Prostate gland (tissue), 2 donors: ENCODE data around the gene PCDHGB7.
"Not testable (repeated sequence)": the region's sequence is repeated elsewhere in the genome, so short reads cannot be mapped to it uniquely, and the experiment has no call there.

Experiments used
- POLR2A ChIP-seq: fragments of 450-650 bp; IDR thresholded peaks from one replicate; pipeline ENCODE4 v1.6.1; 2016; ENCODE audit warnings: antibody characterized with exemption, mild to moderate bottlenecking
- TF ChIP-seq, protein P1 (sequence below), 4 experiments: fragments of 200-600 bp in 2 of 4; fragments of 450-650 bp in 2 of 4; sonication (generic) in 2 of 4; IDR thresholded peaks; 1 replicate in 3 of 4; 2 replicates in 1 of 4; pipeline ENCODE4 v1.5.1; 2016 to 2019; ENCODE audit warnings: antibody characterized with exemption in 4 of 4, mild to moderate bottlenecking in 2 of 4, moderate library complexity in 2 of 4

DNA sequence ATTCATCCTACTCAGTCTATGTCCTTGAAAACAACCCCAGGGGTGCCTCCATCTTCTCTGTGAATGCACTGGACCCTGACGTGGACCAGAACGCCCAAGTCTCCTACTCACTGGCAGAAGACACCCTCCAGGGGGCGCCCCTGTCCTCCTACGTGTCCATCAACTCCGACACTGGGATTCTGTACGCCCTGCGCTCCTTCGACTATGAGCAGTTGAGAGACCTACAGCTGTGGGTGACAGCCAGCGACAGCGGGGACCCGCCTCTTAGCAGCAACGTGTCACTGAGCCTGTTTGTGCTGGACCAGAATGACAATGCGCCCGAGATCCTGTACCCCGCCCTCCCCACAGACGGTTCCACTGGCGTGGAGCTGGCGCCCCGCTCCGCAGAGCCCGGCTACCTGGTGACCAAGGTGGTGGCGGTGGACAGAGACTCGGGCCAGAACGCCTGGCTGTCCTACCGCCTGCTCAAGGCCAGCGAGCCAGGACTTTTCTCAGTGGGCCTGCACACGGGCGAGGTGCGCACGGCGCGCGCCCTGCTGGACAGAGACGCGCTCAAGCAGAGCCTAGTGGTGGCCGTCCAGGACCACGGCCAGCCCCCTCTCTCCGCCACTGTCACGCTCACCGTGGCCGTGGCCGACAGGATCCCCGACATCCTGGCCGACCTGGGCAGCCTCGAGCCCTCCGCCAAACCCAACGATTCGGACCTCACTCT is 41.9 kb upstream of the PCDHGB7 start:
- not testable (repeated sequence) for TF ChIP-seq POLR2A
- TF ChIP-seq, protein P1, sequence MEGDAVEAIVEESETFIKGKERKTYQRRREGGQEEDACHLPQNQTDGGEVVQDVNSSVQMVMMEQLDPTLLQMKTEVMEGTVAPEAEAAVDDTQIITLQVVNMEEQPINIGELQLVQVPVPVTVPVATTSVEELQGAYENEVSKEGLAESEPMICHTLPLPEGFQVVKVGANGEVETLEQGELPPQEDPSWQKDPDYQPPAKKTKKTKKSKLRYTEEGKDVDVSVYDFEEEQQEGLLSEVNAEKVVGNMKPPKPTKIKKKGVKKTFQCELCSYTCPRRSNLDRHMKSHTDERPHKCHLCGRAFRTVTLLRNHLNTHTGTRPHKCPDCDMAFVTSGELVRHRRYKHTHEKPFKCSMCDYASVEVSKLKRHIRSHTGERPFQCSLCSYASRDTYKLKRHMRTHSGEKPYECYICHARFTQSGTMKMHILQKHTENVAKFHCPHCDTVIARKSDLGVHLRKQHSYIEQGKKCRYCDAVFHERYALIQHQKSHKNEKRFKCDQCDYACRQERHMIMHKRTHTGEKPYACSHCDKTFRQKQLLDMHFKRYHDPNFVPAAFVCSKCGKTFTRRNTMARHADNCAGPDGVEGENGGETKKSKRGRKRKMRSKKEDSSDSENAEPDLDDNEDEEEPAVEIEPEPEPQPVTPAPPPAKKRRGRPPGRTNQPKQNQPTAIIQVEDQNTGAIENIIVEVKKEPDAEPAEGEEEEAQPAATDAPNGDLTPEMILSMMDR (IDR thresholded peaks at IDR 0.05), result not testable (repeated sequence)
